Activated CD4-positive, alpha-beta T cell treated with anti-CD3 and anti-CD28 coated beads, Interleukin-2, amount 10 ng/mL, durations not matched to agents 7 days and 5 days (primary cell): ENCODE results near the gene EIF1. TPM values are rescaled to one million over a fixed set of nuclear protein-coding genes. Genes with fewer than 3 reads are reported as not detected.

Experiments used
- CTCF ChIA-PET: fragments of 350-600 bp; sonication (Branson Sonifier 250); formaldehyde crosslinking; loops from one replicate; lab custom pipeline; 2021; ENCODE audit warnings: antibody characterized with exemption; lab: Charles Lee
- POLR2A ChIA-PET: fragments of 350-600 bp; sonication (Branson Sonifier 250); formaldehyde crosslinking; loops from one replicate; lab custom pipeline; 2021; ENCODE audit warnings: antibody characterized with exemption; lab: Charles Lee
- DNase-seq: peaks from one replicate; pipeline ENCODE4 v3.0.0-alpha.2; 2020
- H3K27ac Mint-ChIP-seq: one replicate; pipeline ENCODE4 v1.8.0; 2021; ENCODE audit warnings: mild to moderate bottlenecking, moderate library complexity, mixed read lengths
- H3K27me3 Mint-ChIP-seq: one replicate; pipeline ENCODE4 v1.8.0; 2021; ENCODE audit warnings: mixed read lengths
- H3K36me3 Mint-ChIP-seq: one replicate; pipeline ENCODE4 v1.8.0; 2021; ENCODE audit warnings: low read depth, mixed read lengths
- H3K4me1 Mint-ChIP-seq: one replicate; pipeline ENCODE4 v1.8.0; 2021; ENCODE audit warnings: mixed read lengths
- H3K4me3 Mint-ChIP-seq: one replicate; pipeline ENCODE4 v1.8.0; 2021; ENCODE audit warnings: mild to moderate bottlenecking, moderate library complexity, mixed read lengths
- H3K9me3 Mint-ChIP-seq: one replicate; pipeline ENCODE4 v1.8.0; 2021; ENCODE audit warnings: mixed read lengths
- total RNA-seq, 2 experiments: library from RNA; stranded (reverse); gene quantifications; one replicate each; pipeline ENCODE4 v1.2.3, GENCODE V29; 2021

The EIF1 gene
- total RNA-seq, 2 experiments from 2014 or later = 605 to 645 TPM

- CTCF ChIA-PET = interaction anchor here (0.7 to 8.1 kb wide), 3 partner anchors 13 to 110 kb away, joined by 3 to 235 read pairs (median 52); no protein-coding TSS in a partner anchor
- H3K9me3 Mint-ChIP-seq = no peaks in the 10 kb centered on the region
- POLR2A ChIA-PET = no interaction called here
Observed at GRCh38 chr17:41650794-41651624, 37.7 kb upstream of the EIF1 start.

GRCh38 chr17:41651625-41652460, 36.8 kb upstream of the EIF1 start:
- Mint-ChIP-seq H3K9me3 (no peaks in the 10 kb centered on the region), H3K36me3 (no peaks in the 10 kb centered on the region), H3K4me3 (no peak overlapping the region), H3K4me1 (peaks cover 10% of the 10 kb centered on the region), H3K27me3 (no peaks in the 10 kb centered on the region), H3K27ac (no peak overlapping the region)
- DNase-seq = no peak
- ChIA-PET POLR2A (no interaction called here), CTCF (interaction anchor here (1.2 to 8.1 kb wide), 4 partner anchors 12 to 103 kb away, joined by 3 to 235 read pairs (median 32); no protein-coding TSS in a partner anchor)

More at GRCh38 chr17:41650794-41651624, 37.7 kb upstream of the EIF1 start:
- Mint-ChIP-seq H3K4me1 (peaks cover 10% of the 10 kb centered on the region), H3K27me3 (no peaks in the 10 kb centered on the region), H3K27ac (no peak overlapping the region), H3K4me3 (no peak overlapping the region), H3K36me3 (no peaks in the 10 kb centered on the region)
- no peak for DNase-seq

GRCh38 chr17:41652461-41652970, 36.2 kb upstream of the EIF1 start:
- no peaks in the 10 kb centered on the region for H3K36me3 Mint-ChIP-seq
- H3K4me1 Mint-ChIP-seq = peaks cover 10% of the 10 kb centered on the region
- no peaks in the 10 kb centered on the region for H3K9me3 Mint-ChIP-seq
- ChIA-PET POLR2A (no interaction called here), CTCF (interaction anchor here (1.2 to 8.1 kb wide), 3 partner anchors 12 to 103 kb away, joined by 3 to 235 read pairs (median 12); no protein-coding TSS in a partner anchor)
- no peak for DNase-seq
- no peak overlapping the region for H3K27ac Mint-ChIP-seq
- no peak overlapping the region for H3K4me3 Mint-ChIP-seq
- H3K27me3 Mint-ChIP-seq = no peaks in the 10 kb centered on the region

GRCh38 chr17:41653421-41653820, 35.3 kb upstream of the EIF1 start:
- CTCF ChIA-PET = interaction anchor here (2.4 to 8.1 kb wide), 2 partner anchors 11 to 104 kb away, joined by 12 to 235 read pairs; no protein-coding TSS in a partner anchor
- POLR2A ChIA-PET = no interaction called here
- H3K4me1 Mint-ChIP-seq = peaks cover 4% of the 10 kb centered on the region
- H3K27ac Mint-ChIP-seq = no peak overlapping the region
- H3K4me3 Mint-ChIP-seq = no peak overlapping the region
- no peak for DNase-seq
- H3K36me3 Mint-ChIP-seq = no peaks in the 10 kb centered on the region
- no peaks in the 10 kb centered on the region for H3K27me3 Mint-ChIP-seq
- no peaks in the 10 kb centered on the region for H3K9me3 Mint-ChIP-seq

DNA sequence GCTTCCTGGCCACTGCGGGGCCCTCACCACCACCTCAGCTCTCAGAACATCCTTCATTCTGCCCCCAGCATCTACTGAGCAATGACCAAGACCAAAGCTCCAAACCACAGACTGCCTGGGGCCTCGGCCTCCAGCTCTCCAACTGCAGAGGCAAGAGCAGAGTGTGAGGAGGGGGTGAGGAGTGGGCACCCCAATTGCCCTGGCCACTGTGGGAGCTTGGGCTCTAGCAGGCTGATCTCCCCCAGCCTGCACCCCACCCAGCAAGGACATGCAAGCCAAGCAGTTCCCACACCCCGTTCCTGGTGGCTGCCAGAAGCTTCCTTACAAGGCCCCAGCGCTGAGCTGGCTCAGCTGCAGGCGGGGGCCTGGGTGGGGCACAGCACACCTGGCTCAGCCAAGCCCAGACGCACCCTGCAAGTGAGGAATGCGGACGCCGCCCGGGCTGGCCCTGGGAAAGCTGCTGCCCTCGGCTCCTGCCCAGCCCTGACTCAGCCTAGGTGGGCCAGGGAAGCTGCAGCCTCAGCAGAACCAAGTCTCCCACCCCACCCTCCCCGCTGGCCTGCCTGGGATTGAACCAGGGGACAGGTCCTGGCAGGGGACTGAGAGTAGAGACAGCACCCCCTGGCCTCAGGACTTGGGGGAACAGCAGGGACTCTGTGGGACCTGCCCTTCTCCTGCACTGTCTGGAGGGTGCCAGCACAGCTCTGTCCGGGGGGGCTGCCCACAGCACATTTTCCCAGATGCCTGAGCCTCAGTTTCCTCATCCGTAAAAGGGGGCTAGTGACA, 34.6 kb upstream of the EIF1 start:
- no peak overlapping the region for H3K27ac Mint-ChIP-seq
- POLR2A ChIA-PET = no interaction called here
- no peak for DNase-seq
- CTCF ChIA-PET = interaction anchor here (2.4 to 8.1 kb wide), 2 partner anchors 10 to 105 kb away, joined by 12 to 235 read pairs; no protein-coding TSS in a partner anchor
- H3K4me3 Mint-ChIP-seq = no peak overlapping the region
- H3K27me3 Mint-ChIP-seq = no peaks in the 10 kb centered on the region
- H3K36me3 Mint-ChIP-seq = no peaks in the 10 kb centered on the region
- H3K9me3 Mint-ChIP-seq = no peaks in the 10 kb centered on the region
- no peaks in the 10 kb centered on the region for H3K4me1 Mint-ChIP-seq

DNA sequence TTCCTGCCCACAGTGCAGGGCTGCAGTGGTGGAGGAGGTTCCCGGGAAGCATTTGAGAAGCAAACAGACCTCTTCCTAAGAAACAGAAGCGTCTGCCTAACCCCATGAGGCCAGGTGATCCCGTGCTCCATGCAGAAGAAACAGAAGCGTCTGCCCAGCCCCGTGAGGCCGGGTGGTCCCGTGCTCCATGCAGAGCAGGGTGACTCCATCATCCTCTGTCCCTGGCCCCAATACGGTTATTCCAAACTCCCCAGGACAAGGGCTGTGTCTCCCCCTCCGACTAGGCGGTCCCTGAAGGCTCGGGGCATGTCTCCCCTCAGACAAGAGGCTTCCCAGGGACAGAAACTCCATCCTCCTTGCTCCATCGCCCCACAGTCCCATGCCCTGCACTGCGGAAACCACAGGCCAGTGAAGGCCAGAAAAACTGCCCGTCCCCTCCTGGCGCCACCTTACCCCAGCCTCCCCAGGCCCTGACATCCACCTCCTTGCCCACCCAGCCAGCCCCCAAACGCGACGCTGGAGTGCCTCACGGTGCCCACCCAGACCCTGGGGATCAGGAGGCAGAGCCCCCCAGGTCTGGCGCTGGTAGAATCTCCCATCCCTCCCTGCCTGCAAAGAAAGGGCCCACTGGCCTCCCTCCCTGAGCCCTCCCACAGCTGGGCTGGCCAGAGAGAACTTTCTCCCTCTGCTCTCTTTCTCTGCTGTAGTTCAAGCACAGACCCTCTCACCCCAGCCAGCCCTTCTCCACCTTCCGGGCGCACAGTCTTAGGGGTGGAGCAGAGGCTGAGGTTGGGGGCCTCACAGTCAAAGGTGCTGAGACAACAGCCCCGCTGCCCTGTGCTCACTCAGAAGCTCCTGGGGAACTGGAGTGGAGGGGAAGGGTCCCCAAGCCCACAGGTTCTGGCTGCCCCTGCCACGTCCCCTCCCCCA, 33.7 kb upstream of the EIF1 start:
- Mint-ChIP-seq H3K4me3 (no peak overlapping the region), H3K27ac (no peak overlapping the region), H3K4me1 (no peaks in the 10 kb centered on the region), H3K9me3 (no peaks in the 10 kb centered on the region), H3K36me3 (no peaks in the 10 kb centered on the region), H3K27me3 (no peaks in the 10 kb centered on the region)
- ChIA-PET POLR2A (no interaction called here), CTCF (interaction anchor here (2.4 to 8.1 kb wide), 2 partner anchors 9 to 105 kb away, joined by 12 to 235 read pairs; no protein-coding TSS in a partner anchor)
- no peak for DNase-seq

DNA sequence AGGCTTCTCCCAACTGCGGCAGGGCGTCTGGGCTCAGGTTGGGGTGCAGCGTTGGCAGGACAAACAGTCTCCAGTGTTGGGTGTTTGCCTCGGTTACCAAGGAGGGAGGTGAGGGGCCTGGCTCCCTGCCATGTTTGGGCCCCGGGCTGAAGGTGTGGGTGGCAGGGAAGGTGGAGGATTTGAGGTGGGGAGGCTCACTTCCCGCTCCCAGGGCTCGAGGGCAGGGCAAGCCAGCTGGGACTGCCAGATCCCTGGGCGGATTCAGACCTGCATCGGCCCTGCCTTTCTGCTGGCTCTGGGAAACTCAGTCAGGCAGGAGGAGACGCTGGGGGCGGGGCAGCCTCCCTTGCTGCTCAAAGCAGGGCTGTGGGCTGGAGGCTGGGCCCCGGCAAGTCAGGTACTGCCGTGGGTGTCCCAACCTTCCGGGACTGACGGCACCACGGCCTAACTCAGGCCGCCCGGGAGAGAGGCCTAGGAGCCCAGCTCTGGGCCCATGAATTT, 33.0 kb upstream of the EIF1 start:
- Mint-ChIP-seq H3K4me1 (no peaks in the 10 kb centered on the region), H3K27me3 (no peaks in the 10 kb centered on the region), H3K27ac (no peak overlapping the region), H3K4me3 (no peak overlapping the region), H3K9me3 (no peaks in the 10 kb centered on the region), H3K36me3 (no peaks in the 10 kb centered on the region)
- ChIA-PET CTCF (no interaction called here), POLR2A (no interaction called here)
- no peak for DNase-seq

- CTCF ChIA-PET = interaction anchor here (0.7 kb wide), 1 partner anchor 9 kb away, joined by 3 read pairs; no protein-coding TSS in a partner anchor
- POLR2A ChIA-PET = no interaction called here
Observed at GRCh38 chr17:41656249-41657023, 32.2 kb upstream of the EIF1 start.

GRCh38 chr17:41657176-41657754, 31.4 kb upstream of the EIF1 start:
- Mint-ChIP-seq H3K27ac (no peak overlapping the region), H3K4me3 (no peak overlapping the region), H3K4me1 (no peaks in the 10 kb centered on the region), H3K9me3 (no peaks in the 10 kb centered on the region), H3K27me3 (no peaks in the 10 kb centered on the region), H3K36me3 (no peaks in the 10 kb centered on the region)
- ChIA-PET POLR2A (no interaction called here), CTCF (interaction anchor here (1.1 to 1.7 kb wide), 3 partner anchors 9 to 108 kb away, joined by 4 to 7 read pairs (median 7); no protein-coding TSS in a partner anchor)
- DNase-seq = no peak

More at GRCh38 chr17:41656249-41657023, 32.2 kb upstream of the EIF1 start:
- Mint-ChIP-seq H3K4me1 (no peaks in the 10 kb centered on the region), H3K9me3 (no peaks in the 10 kb centered on the region), H3K4me3 (no peak overlapping the region), H3K27ac (no peak overlapping the region), H3K36me3 (no peaks in the 10 kb centered on the region), H3K27me3 (no peaks in the 10 kb centered on the region)
- DNase-seq = no peak

GRCh38 chr17:41657936-41658335, 30.7 kb upstream of the EIF1 start:
- POLR2A ChIA-PET = no interaction called here
- Mint-ChIP-seq H3K27ac (no peak overlapping the region), H3K9me3 (no peaks in the 10 kb centered on the region), H3K4me1 (no peaks in the 10 kb centered on the region), H3K4me3 (no peak overlapping the region), H3K36me3 (no peaks in the 10 kb centered on the region), H3K27me3 (no peaks in the 10 kb centered on the region)
- no peak for DNase-seq
- CTCF ChIA-PET = interaction anchor here (1.1 to 1.7 kb wide), 3 partner anchors 9 to 109 kb away, joined by 4 to 7 read pairs (median 7); no protein-coding TSS in a partner anchor
